ENCODE results near the gene FBXL20.

DNA sequence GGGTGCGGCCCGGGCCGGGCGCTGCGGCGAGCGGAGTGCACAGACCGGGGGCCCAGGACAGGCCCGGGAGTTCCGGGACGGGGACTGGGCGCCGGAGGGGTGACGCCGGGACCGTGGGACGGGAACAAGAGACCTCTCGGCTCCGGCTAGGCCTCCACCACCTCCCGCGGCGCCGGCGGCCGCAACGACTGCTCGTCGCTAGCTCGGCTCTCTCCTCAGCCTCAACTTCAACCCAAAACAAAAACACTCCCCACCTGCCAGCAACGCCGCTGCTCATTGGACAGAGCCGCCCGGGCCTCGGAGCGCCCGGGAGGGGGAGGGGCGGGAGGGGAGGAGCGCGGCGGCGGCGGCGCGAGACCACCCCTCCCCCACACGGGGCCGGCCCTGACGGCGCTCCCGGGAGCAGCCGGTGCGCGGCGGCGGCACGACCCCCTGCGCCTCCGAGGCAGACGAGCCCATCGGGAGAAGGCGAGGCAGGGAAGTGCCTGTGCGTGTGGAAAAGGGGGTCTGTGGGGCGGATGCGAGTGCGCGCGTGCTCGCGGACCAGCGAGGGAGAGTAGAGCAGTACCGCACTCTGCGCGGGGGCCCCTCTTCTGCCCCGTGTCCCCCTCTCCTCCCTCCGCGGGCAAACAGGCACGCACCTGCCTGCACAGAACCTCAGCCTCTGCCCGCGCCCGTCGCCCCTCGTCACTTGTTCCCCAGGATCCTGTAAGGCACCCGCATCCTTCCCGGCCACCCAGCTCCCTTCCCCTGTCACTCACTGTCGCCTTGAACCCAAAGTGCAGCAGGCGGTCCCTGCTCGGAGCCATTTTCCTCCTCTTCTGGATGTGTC lies at the start of gene FBXL20:
- TF ChIP-seq, protein P1, sequence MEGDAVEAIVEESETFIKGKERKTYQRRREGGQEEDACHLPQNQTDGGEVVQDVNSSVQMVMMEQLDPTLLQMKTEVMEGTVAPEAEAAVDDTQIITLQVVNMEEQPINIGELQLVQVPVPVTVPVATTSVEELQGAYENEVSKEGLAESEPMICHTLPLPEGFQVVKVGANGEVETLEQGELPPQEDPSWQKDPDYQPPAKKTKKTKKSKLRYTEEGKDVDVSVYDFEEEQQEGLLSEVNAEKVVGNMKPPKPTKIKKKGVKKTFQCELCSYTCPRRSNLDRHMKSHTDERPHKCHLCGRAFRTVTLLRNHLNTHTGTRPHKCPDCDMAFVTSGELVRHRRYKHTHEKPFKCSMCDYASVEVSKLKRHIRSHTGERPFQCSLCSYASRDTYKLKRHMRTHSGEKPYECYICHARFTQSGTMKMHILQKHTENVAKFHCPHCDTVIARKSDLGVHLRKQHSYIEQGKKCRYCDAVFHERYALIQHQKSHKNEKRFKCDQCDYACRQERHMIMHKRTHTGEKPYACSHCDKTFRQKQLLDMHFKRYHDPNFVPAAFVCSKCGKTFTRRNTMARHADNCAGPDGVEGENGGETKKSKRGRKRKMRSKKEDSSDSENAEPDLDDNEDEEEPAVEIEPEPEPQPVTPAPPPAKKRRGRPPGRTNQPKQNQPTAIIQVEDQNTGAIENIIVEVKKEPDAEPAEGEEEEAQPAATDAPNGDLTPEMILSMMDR (conservative IDR thresholded peaks at IDR 0.05 in 1 of 2, IDR thresholded peaks at IDR 0.05 in 1 of 2; ENCODE audit: low read depth in 1 of 2, low read length in 2 of 2): no peak
- TF ChIP-seq EZH2 (IDR thresholded peaks at IDR 0.05; ENCODE audit: low read length, missing control alignments): no peak

Data from fibroblast of lung (primary cell).